ENCODE data around the gene GAL3ST3.
"Not testable (repeated sequence)": the region's sequence is repeated elsewhere in the genome, so short reads cannot be mapped to it uniquely, and the experiment has no call there.

The GAL3ST3 gene

GRCh38 chr11:66042227-66042995 lies 6.5 kb downstream of the GAL3ST3 start:
- DNase-seq, result no peak

- no peak for DNase-seq
These were observed 9.2 kb downstream of the GAL3ST3 start for GRCh38 chr11:66039765-66040164.

GRCh38 chr11:66037327-66037726 lies 11.6 kb downstream of the GAL3ST3 start:
- no peak for DNase-seq

GRCh38 chr11:66036334-66036710 lies 12.6 kb downstream of the GAL3ST3 start:
- no peak for DNase-seq

DNA sequence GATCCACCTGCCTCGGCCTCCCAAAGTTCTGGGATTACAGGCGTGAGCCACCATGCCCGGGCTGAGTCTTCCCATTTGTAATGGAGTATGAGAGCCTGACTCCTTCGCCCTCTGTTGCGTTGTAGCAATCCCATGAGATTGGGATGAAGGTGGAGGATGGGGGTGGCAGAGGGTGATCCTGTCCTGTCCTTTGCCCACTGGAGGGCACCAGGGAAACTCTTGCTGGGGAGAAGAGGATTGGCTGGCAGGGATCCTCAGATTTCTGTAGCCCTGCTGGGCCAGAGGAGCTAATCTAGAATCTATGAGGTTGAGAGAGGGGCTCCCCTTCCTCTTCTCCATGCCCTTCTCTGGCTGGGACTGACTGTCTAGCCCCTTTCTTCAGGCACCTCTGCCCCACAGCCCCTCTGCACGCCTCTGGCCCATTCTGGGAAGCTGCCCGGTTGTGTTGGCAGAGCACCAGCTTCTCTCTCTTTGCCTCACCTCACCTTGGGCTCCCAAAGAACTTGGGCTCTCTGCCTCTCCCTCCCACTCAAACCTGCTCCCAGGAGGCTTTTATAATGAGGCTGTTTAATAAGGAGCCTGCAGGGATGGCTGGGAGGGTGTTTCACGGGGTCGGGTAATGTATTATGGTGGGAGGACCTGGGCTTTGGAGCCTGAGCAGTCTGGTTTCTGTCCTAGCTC lies 13.2 kb downstream of the GAL3ST3 start:
- no peak for DNase-seq

- DNase-seq, result no peak
These were observed 15.8 kb downstream of the GAL3ST3 start for GRCh38 chr11:66032957-66033735.

DNA sequence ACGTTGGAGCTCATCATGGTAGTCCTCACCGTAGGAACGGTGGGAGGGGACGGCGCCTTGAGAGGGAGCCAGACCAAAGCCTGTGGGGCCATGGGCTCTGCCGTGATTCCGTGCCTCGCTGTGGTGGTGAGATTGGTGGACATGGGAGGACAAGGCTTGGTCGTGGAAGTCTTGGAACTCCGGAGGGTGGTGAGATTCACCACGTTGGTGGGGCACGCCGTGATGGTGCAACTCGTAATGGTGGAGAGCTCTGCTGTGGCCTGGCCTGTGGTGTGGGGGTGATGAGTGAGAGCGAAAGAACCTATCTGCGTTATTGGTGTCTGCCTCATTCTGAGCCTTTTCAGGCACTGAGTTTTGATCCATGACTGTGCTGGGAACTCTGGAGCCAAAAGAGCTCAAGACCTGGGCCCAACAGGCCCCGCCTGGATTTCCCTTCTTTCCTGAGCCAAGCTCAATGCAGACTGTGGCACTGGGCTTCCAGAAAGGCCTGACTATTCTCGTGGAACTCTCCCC lies 22.9 kb downstream of the GAL3ST3 start, which contains the start of gene CATSPER1:
Gene CATSPER1, minus strand, starts transcription at position 463 of the 513 bp plus-strand sequence. Its CDS starts 100 bp downstream, at position 363.
- DNase-seq, result no peak

DNA sequence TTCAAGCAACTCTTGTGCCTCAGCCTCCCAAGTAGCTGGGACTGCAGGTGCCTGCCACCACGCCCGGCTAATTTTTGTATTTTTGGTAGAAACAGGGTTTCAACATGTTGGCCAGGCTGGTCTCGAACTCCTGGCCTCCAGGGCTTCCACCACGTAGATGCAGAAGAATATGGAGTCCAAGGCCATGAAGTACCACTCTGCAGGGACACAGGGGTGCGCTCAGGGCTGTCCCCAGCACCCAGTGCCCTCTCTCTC lies 25.8 kb downstream of the GAL3ST3 start:
- not testable (repeated sequence) for DNase-seq

GRCh38 chr11:66022401-66023185 lies 26.4 kb downstream of the GAL3ST3 start:
- DNase-seq, result peak; percentile 65 to 80

DNA sequence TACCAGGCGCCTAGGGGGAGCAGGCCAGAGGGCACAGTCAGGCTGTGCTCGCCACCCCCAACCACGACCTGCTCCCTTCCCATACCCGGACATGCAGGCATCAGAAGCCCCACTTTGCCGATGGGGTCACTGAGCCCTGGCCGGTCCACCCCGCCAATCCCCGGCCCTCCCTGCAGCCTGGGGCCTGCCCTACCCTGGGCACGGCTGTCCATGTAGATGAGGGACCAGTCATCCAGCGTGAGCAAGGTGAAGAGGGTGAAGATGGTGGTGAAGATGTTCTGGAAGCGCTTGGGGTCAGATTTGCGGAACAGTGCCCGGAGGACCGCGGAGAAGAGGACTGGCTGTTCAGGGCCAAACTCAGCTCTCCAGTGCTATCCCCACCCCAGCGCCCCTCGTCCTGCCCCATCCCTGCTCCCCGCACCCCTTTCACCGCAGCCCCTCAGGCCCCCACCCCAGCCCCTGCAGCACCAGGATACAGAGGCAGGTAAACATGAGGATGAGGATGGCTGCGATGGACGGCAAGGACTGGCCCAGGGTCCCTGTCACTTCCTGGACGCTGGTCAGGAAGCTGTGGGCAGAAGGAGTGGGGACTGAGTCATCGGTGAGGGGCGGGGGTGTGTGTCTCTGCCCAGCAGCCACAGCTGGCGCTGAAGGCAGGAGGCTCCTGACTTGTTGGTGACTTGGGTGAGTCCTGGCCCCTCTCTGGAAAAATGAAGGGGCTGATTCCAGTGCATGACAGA lies 28.2 kb downstream of the GAL3ST3 start:
- no peak for DNase-seq

DNA sequence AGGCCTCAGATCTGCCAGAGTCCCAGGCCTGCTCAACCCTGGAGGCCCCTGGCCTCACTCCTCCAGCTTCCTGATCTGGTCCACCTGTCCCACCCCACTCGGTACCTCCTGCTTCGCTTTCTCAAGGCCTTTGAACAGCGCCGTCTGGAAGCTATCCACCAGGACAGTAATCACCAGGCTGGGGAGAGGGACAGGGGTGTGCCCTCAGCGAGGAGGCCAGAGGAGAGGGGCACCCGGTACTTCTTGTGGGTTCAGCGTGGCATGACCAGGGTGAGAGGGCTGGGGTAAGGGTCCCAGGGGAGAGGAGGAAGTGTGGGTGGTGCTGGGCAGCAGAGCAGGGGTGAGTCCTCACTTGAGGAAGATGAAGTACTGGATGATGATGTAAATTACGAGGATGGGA lies 28.7 kb downstream of the GAL3ST3 start:
- no peak for DNase-seq

- DNase-seq, result peak; percentile 66 to 78
These were observed 31.6 kb downstream of the GAL3ST3 start for GRCh38 chr11:66017321-66017720.

- DNase-seq, result no peak
These were observed 32.2 kb downstream of the GAL3ST3 start for GRCh38 chr11:66016793-66017177.

DNA sequence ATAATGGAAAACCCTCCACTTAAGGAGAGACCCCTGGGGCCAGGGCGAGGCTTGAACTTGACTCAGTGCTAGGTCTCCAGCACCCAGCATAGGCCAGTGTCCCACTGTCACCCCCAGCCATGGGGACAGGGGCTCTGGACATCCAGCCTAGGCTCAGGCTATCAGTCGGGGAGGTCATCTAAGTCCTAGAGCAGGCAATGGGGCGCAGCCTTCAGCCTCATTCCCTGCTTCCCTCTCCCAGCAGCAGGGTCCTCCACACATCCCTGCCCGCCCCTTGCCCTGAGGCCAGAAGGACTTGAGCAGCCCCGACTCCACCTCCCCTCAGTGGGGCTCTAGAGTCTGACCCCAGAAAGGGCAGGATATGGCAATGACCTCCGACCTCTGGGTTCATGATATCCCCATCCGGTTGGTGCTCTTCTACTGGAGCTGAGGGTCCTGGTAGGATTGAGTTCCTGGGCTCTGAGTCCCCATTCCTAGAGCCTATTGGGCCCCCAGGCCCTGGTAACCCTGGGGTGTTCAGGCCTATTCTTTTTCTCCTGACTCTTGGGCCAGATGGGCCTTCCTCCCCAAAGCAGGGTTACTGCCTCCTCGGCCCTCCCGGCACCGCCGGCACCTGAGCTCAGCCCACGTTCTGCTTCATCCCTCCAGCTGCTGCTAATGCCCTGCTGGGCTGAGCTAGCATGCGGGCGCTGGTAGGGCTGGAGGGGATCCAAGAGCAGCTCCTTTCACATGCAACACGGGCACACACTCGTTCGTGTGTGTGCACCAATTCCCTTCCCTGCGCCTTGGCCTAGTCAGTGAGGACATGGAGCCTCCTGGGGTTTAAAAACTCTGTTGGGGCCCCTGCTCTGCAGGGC lies 32.8 kb downstream of the GAL3ST3 start:
- DNase-seq, result no peak

DNA sequence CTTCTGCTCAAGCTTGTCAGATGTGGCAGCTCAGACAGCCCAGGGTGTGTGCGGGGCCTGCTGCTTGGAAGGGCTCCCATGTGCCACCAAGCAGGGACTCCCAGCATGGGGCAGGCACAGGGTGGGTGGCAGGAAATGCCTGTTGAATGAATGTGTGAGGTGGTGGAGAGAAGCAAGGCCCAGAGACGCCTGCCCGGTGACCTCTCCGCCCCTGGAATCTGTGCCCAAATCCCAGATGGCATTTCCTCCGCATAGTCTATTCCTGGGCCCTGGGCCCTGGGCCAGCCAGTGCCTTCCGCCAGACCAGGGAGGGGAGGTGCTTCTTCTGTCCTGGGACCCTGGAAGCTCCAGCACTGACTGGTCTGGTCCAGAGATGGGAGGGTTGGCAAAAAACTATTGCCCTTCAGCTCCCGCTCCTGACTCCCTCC lies 33.5 kb downstream of the GAL3ST3 start:
- DNase-seq, result no peak

GRCh38 chr11:66014804-66015453 lies 34.0 kb downstream of the GAL3ST3 start:
- no peak for DNase-seq

DNA sequence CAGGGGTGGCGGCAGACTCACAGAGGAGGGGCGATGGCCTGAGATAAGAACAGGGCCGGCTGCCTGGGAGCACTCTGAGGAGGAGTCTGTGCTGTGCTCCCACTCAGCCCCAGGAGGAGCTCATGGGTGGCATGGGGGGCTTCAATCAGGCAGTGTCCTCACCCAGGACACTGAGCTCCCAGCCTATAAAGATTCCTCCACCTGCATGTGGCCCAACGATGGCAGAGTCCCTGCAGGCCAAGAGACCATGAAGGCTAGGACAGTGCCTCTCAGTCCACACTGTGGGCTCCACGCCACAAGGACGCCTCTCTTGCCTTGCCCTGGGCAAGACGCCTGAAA lies 35.2 kb downstream of the GAL3ST3 start:
- no peak for DNase-seq

DNA sequence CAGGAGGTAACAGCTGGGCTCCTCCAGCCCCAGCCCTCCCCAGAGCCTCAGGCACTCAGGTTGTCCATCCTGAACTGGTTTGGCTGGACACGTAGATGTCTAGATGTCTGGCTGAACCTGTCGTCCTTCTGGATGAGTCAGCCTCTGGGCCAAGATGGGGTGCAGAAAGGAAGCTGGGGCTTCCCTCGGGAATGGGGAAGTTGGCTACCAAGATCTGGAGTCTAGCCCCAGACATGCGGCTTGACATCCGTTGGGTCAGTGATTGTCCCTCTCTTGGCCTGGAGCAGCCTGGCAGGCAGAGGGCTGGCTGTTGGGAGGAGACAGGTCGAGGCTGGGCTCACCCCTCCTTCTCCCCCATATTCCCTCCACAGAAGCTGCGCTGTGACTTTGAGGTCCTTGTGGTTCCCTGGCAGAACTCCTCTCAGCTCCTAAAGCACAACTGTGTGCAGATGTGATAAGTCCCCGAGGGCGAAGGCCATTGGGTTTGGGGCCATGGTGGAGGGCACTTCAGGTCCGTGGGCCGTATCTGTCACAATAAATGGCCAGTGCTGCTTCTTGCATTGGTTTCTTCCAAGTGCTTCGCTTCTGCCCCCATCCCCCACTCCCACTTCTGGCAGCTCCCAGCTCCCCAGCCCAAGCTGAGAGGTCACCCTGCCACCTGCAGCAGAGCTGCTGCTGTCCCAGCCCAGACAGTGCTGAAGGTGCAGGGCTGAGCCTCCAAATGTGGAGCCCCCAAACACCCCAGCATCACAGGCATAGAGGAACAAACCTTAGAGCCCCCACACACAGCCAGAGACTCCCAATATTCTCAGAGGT lies 35.8 kb downstream of the GAL3ST3 start:
- no peak for DNase-seq

- DNase-seq, result no peak
These were observed 36.5 kb downstream of the GAL3ST3 start for GRCh38 chr11:66012371-66012945.

Data from activated CD4-positive, alpha-beta T cell treated with anti-CD3 and anti-CD28 coated beads for 4 hours (primary cell).